SHP77 treated with DMSO at 0.1 percent for 48 hours (cell line): Measurements from ENCODE around the gene TGM5.
"Not testable (repeated sequence)": the region's sequence is repeated elsewhere in the genome, so short reads cannot be mapped to it uniquely, and the experiment has no call there.

Source experiments
- DNase-seq: peaks from one replicate; lab custom pipeline; 2025; lab: John Stamatoyannopoulos, UW

The TGM5 gene

GRCh38 chr15:43246261-43246774, 20.4 kb downstream of the TGM5 start:
- DNase-seq: no peak

GRCh38 chr15:43244092-43244491, 22.6 kb downstream of the TGM5 start:
- no peak for DNase-seq

DNA sequence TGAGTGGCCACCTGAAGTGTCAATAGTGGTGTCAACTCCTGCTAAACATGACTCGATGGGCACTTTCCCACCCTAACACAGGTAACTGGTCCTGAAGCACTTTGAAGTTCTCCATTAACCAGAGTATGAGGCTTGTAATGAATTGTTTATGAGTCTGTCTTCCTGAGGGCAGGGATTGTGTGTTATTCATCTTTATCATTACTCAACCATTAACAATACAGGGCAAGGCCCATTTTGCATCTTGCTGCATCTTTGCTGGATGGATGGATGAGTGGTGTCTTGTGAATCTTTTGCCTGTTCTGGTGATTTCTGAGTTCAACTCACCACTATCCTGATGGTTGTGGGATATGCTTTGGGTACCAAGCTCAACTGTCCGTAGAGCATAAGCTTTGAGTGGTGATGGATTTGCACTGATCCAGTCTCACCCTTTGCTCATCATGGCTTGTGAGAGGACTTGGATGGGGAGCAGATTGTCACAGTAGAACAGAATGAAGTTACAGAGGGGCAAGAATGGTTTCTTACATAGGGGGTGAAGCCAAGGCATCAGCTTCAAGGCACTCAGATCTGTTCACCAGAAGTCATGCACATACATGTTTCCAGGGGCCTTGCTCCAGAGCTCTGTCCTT, 23.6 kb downstream of the TGM5 start:
- DNase-seq: no peak

DNA sequence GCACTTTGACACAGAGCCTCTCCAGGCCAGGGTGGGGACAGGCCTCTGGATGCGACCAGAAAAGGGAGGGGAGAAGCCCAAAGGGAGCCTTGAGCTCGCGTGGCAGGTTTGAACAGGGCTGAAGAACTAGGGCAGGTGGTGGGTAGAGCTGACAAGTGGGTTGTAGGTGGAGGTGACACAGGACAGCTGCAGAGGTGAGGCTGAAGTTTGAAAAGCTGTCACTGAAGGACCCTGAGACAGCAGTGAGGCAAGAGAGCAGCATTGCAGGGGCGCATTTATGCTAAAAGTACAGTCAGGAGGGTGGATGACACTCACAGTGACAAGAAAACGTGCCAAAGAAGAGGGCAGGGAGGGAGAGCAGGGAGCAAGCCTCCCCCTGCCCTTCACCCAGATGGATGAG, 24.1 kb downstream of the TGM5 start:
- no peak for DNase-seq

DNA sequence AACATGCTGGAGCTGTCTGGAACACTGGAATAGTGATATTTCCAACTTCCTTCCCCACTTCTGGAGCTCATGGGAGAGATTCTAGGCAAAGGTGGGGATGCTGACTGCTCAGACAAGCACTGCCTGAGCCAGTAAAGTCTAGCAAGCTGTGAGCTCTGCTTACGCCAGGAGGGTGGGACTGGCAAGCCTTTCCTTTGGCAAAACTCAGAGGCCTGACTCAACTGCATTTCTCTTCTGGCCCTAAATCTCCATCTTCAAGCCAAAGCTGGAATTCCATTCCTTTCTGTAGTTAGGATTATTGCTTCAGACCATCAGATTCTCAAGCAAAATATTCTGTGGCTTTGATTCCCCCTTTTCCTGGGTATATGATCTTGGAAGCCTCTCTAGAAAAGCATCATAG, 25.6 kb downstream of the TGM5 start:
- DNase-seq: no peak

DNA sequence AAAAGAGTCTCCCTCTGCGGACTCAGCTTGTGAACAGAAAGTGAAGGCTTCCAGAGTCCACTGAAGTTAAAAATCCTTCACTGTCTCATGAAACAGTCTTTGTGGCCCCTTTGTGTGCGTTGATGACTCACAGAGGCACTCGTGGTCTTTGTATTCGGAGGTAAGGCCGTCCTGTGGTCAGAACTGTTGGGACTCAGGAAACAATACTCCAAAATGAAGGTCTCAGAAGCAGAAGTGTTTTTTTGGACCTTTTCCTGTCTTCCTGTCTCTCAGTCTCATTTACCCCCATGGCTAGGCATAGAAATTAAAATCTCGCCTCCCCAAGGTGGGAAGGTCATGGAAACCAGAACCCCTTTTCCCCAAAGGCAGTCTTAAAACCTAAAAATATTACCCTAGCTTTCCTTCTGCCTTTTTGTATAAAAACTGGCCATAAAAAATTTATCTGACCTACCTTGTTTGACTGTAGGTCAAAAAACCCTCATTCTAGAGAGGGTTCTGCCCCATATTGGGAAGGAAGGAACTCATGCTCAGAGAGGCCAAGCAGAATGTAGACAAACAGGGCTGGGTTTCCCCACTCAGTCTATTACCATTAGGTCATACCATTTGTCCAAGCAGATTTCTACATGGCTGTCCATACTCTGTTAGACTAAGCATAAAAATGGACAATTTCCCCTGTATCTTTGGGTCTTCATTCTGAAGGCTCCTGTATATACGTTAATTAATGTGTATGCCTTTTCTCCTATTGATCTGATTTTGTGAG, 26.8 kb downstream of the TGM5 start:
- no peak for DNase-seq

GRCh38 chr15:43238671-43239131, 28.0 kb downstream of the TGM5 start:
- no peak for DNase-seq

- no peak for DNase-seq
Measured at GRCh38 chr15:43237842-43238470, 28.8 kb downstream of the TGM5 start.

DNA sequence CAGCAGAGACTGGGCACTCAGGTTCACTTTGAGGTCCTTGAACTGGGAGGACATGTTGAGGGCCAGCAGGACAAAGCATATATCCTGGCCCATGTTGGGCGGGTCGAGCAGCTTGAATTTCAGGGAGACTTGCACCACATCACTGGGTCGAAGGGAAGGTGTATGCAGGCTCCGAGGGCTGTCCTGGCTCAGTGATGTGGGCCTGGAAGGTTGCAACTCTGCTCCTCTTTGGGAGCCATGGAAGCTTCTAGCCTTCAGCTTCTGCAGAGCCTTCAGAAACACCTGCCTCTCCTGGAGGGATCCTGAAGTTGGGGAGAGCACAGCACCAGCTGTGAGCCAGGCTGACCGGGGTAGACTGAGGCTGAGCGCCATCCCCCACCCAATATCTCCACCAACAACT, 31.2 kb downstream of the TGM5 start:
- no peak for DNase-seq

GRCh38 chr15:43232289-43232874, 34.3 kb downstream of the TGM5 start:
- no peak for DNase-seq

DNA sequence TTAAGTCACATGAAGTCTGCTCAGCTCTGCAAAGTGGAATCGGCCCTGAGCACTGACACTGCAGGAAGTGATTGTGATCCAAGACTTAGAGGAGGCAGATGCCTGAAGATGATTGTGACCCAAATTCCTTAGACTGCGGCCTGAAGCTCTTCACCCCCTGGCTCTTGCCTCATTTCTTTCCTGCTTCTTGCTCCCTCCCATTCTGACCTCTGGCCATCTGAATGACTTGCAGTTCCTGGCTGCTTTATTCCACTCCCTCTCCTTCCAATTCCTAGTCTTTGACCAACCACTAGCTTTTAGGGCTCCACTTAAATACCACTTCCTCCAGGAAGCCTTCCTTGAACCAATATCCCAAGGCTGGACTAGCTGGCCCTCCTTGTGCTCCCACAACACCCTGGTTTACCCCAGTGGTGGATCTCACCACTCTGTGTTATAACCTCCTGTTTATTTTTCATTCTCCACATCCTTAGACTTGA, 36.0 kb downstream of the TGM5 start:
- no peak for DNase-seq

DNA sequence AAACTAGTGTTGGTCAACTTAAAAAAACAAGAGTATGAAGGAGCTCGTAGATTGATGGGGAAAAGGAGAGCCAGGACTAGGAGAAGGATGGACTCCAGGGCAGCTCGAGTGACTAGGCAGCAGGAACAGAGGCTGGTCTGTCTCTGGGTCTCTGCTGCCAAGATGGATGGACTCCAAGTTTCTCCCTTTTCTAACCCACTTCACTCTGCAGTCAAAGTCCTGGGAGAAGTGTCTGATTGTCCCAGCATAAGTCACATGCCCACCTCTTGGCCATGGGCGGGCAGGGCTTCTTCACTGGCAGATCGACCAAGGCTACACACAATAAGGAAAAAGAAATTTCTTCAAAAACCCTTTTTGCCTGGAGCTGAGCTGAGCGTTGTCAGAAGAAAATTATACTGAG, 36.8 kb downstream of the TGM5 start:
- no peak for DNase-seq

GRCh38 chr15:43226436-43227305, 40.1 kb downstream of the TGM5 start:
- no peak for DNase-seq

GRCh38 chr15:43225950-43226255, 40.8 kb downstream of the TGM5 start:
- DNase-seq: not testable (repeated sequence)

DNA sequence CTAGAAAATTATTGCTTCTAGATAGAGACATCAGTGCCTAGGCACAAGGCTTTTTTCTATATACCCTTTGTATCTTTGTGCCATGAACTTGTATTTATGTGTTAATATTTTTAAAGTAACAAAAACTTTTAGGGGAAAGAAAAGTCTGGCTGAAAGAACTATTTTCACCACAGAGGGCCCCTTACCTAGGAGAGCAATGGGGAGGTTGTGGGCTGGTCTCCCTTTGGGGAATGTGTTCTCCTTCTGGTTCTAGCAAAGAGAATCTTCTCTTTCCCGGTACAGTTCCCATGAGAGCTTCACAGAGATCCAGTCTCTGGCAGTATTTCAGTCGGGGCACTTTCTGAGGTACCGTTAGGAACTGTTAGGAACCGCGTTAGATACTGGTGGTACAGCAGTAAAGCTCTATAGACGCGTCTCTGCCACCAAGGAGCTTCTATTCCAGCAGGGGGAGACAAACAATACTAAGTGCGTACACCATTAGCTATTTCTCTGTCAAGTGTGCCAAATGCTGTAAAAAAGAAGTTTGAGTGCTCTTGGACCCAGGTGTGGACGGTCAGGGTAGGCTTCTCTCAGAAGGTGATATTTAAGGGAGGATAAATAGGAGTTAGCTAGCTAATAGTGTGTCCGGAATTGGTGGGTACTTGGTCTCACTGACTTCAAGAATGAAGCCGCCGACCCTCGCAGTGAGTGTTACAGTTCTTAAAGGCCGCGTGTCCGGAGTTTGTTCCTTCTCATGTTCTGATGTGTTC, 41.4 kb downstream of the TGM5 start:
- peak; percentile 41 for DNase-seq

DNA sequence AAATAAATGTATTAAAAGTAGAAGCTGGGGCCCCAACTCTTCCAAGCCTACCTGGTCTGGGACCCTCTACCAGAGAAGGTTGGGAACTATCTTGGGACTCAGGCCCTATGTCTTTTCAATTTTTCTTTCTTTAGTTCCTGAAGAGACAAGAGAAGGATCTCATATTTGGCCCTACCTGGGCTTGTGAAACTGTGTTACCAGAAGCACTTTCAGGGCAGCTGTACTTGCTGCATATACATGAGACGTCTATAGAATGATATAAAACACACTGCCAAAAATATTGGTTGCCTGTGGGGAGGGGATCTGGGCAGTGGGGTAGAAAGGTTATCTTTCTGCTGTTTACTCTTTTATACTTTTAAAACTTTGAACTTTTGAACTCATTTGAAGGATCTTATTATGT, 45.3 kb downstream of the TGM5 start:
- DNase-seq: no peak

- DNase-seq: no peak
Measured at GRCh38 chr15:43220991-43221403, 45.7 kb downstream of the TGM5 start, which contains the start of gene EPB42. EPB42 (minus strand) TSS chr15:43221018; CDS start chr15:43220825, 193 bp downstream.

DNA sequence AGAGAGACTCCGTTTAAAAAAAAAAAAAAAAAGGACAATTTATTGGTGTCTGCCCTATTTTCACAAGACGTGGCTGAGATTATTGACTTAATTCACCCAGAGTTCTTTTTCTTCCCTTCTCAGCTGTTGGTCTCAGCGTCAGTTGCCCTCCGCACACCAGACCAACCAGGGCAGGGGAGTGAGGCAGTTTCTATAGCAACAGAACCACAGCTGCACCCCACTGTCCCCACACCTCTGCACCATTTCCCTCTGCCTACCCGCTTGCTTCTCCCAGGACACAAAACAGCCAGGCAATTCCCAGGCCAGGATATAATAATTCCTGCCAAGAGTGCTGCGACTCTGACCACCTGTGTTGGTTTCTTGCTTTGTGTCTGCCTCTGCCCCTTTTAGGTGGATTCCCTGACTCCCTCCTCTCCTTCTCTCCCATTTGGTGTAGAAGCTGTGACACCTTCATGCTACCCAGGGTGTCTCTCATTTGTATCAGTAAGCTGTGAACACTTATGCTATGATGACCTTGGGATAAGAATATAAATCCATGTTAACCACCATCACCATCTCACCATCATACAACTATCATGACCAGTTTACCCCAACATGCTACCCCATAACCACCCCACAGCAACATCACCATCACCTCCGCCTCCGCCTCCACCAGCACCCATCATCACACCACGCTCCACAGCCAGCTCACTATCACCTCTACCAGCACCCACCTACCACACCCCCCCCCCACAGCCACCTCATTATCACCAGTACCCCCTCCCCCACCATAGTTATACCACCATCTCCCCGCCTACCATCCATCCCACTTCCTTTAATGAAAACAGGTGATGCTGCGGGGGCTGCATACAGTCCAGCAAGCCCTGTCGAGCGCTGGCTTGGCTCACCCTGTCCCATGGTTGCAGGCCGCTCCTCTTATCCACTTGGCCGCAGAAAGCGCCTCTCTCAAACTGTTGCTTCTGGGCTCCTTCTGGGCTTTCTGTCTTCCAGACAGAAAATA, 46.5 kb downstream of the TGM5 start:
- DNase-seq: no peak

- DNase-seq: no peak
Measured at GRCh38 chr15:43218908-43219706, 47.6 kb downstream of the TGM5 start.
